NB4 (cell line): ENCODE measurements around the gene EPHA5.

Source experiments
- MAX ChIP-seq: IDR thresholded peaks from 2 replicates; pipeline ENCODE4 v1.6.1; 2011; ENCODE audit warnings: low read depth, low read length
- MYC ChIP-seq: IDR thresholded peaks from 2 replicates; pipeline ENCODE4 v1.6.1; 2011; ENCODE audit warnings: low read depth, low read length
- POLR2A ChIP-seq: IDR thresholded peaks from 2 replicates; pipeline ENCODE4 v1.6.1; 2011; ENCODE audit warnings: mild to moderate bottlenecking; ENCODE audit not compliant: insufficient read length; ENCODE audit errors: extremely low read depth
- TF ChIP-seq, protein P1 (sequence below): IDR thresholded peaks from one replicate; pipeline ENCODE4 v1.5.1; 2012; ENCODE audit warnings: low read depth, low read length

GRCh38 chr4:65358914-65359313, 311.4 kb downstream of the EPHA5 start:
- TF ChIP-seq, protein P1, sequence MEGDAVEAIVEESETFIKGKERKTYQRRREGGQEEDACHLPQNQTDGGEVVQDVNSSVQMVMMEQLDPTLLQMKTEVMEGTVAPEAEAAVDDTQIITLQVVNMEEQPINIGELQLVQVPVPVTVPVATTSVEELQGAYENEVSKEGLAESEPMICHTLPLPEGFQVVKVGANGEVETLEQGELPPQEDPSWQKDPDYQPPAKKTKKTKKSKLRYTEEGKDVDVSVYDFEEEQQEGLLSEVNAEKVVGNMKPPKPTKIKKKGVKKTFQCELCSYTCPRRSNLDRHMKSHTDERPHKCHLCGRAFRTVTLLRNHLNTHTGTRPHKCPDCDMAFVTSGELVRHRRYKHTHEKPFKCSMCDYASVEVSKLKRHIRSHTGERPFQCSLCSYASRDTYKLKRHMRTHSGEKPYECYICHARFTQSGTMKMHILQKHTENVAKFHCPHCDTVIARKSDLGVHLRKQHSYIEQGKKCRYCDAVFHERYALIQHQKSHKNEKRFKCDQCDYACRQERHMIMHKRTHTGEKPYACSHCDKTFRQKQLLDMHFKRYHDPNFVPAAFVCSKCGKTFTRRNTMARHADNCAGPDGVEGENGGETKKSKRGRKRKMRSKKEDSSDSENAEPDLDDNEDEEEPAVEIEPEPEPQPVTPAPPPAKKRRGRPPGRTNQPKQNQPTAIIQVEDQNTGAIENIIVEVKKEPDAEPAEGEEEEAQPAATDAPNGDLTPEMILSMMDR, result no peak
- no peak for TF ChIP-seq POLR2A
- TF ChIP-seq MYC, result no peak
- TF ChIP-seq MAX, result no peak
